ENCODE measurements around the gene MYPN.

Gene MYPN

GRCh38 chr10:68080853-68081431 is 28.3 kb upstream of the MYPN start:
- Histone ChIP-seq H3K27me3 (ENCODE audit: control insufficient read depth, insufficient read depth, low read length) (no peaks in the 10 kb centered on the region), H3K9me3 (ENCODE audit: control insufficient read depth, low read length) (no peaks in the 10 kb centered on the region), H3K9ac (ENCODE audit: low read length) (no peak overlapping the region)

GRCh38 chr10:68081916-68082315 is 27.4 kb upstream of the MYPN start:
- H3K36me3 ChIP-seq (ENCODE audit: control insufficient read depth, insufficient read depth, low read length): no peaks in the 10 kb centered on the region
- no peaks in the 10 kb centered on the region for H3K9me3 ChIP-seq (ENCODE audit: control insufficient read depth, low read length)
- H3K27me3 ChIP-seq (ENCODE audit: control insufficient read depth, insufficient read depth, low read length): no peaks in the 10 kb centered on the region
- H3K4me3 ChIP-seq (ENCODE audit: low read length): no peak overlapping the region
- no peaks in the 10 kb centered on the region for H3K4me1 ChIP-seq (ENCODE audit: control insufficient read depth, insufficient read depth, low read length)
- H3K9ac ChIP-seq (ENCODE audit: low read length): no peak overlapping the region

More at GRCh38 chr10:68080853-68081431, 28.3 kb upstream of the MYPN start:
- H3K36me3 ChIP-seq (ENCODE audit: control insufficient read depth, insufficient read depth, low read length): no peaks in the 10 kb centered on the region
- no peaks in the 10 kb centered on the region for H3K4me1 ChIP-seq (ENCODE audit: control insufficient read depth, insufficient read depth, low read length)
- H3K4me3 ChIP-seq (ENCODE audit: low read length): no peak overlapping the region

- no peak overlapping the region for H3K4me3 ChIP-seq (ENCODE audit: low read length)
- no peak overlapping the region for H3K9ac ChIP-seq (ENCODE audit: low read length)
- H3K27me3 ChIP-seq (ENCODE audit: control insufficient read depth, insufficient read depth, low read length): no peaks in the 10 kb centered on the region
- no peaks in the 10 kb centered on the region for H3K36me3 ChIP-seq (ENCODE audit: control insufficient read depth, insufficient read depth, low read length)
- no peaks in the 10 kb centered on the region for H3K9me3 ChIP-seq (ENCODE audit: control insufficient read depth, low read length)
- H3K4me1 ChIP-seq (ENCODE audit: control insufficient read depth, insufficient read depth, low read length): no peaks in the 10 kb centered on the region
Observed at GRCh38 chr10:68082872-68083271, 26.4 kb upstream of the MYPN start.

- H3K9me3 ChIP-seq (ENCODE audit: control insufficient read depth, low read length): no peaks in the 10 kb centered on the region
- H3K27me3 ChIP-seq (ENCODE audit: control insufficient read depth, insufficient read depth, low read length): no peaks in the 10 kb centered on the region
- H3K36me3 ChIP-seq (ENCODE audit: control insufficient read depth, insufficient read depth, low read length): no peaks in the 10 kb centered on the region
- H3K4me1 ChIP-seq (ENCODE audit: control insufficient read depth, insufficient read depth, low read length): no peaks in the 10 kb centered on the region
- H3K9ac ChIP-seq (ENCODE audit: low read length): no peak overlapping the region
- no peak overlapping the region for H3K4me3 ChIP-seq (ENCODE audit: low read length)
Observed at GRCh38 chr10:68083953-68084352, 25.3 kb upstream of the MYPN start.

GRCh38 chr10:68084469-68084868 is 24.8 kb upstream of the MYPN start:
- Histone ChIP-seq H3K36me3 (ENCODE audit: control insufficient read depth, insufficient read depth, low read length) (no peaks in the 10 kb centered on the region), H3K4me1 (ENCODE audit: control insufficient read depth, insufficient read depth, low read length) (no peaks in the 10 kb centered on the region), H3K9ac (ENCODE audit: low read length) (no peak overlapping the region), H3K4me3 (ENCODE audit: low read length) (no peak overlapping the region), H3K9me3 (ENCODE audit: control insufficient read depth, low read length) (no peaks in the 10 kb centered on the region), H3K27me3 (ENCODE audit: control insufficient read depth, insufficient read depth, low read length) (no peaks in the 10 kb centered on the region)

GRCh38 chr10:68086011-68086410 is 23.3 kb upstream of the MYPN start:
- Histone ChIP-seq H3K4me1 (ENCODE audit: control insufficient read depth, insufficient read depth, low read length) (no peaks in the 10 kb centered on the region), H3K27me3 (ENCODE audit: control insufficient read depth, insufficient read depth, low read length) (no peaks in the 10 kb centered on the region), H3K36me3 (ENCODE audit: control insufficient read depth, insufficient read depth, low read length) (no peaks in the 10 kb centered on the region), H3K9ac (ENCODE audit: low read length) (no peak overlapping the region), H3K9me3 (ENCODE audit: control insufficient read depth, low read length) (no peaks in the 10 kb centered on the region), H3K4me3 (ENCODE audit: low read length) (no peak overlapping the region)

GRCh38 chr10:68086910-68087684 is 22.2 kb upstream of the MYPN start:
- Histone ChIP-seq H3K4me3 (ENCODE audit: low read length) (no peak overlapping the region), H3K36me3 (ENCODE audit: control insufficient read depth, insufficient read depth, low read length) (no peaks in the 10 kb centered on the region), H3K27me3 (ENCODE audit: control insufficient read depth, insufficient read depth, low read length) (no peaks in the 10 kb centered on the region), H3K4me1 (ENCODE audit: control insufficient read depth, insufficient read depth, low read length) (no peaks in the 10 kb centered on the region), H3K9ac (ENCODE audit: low read length) (no peak overlapping the region), H3K9me3 (ENCODE audit: control insufficient read depth, low read length) (no peaks in the 10 kb centered on the region)

- no peaks in the 10 kb centered on the region for H3K4me1 ChIP-seq (ENCODE audit: control insufficient read depth, insufficient read depth, low read length)
- no peaks in the 10 kb centered on the region for H3K36me3 ChIP-seq (ENCODE audit: control insufficient read depth, insufficient read depth, low read length)
- H3K9ac ChIP-seq (ENCODE audit: low read length): no peak overlapping the region
- no peaks in the 10 kb centered on the region for H3K27me3 ChIP-seq (ENCODE audit: control insufficient read depth, insufficient read depth, low read length)
- H3K9me3 ChIP-seq (ENCODE audit: control insufficient read depth, low read length): no peaks in the 10 kb centered on the region
- no peak overlapping the region for H3K4me3 ChIP-seq (ENCODE audit: low read length)
Observed at GRCh38 chr10:68087685-68088401, 21.4 kb upstream of the MYPN start.

GRCh38 chr10:68088740-68089139 is 20.5 kb upstream of the MYPN start:
- H3K4me3 ChIP-seq (ENCODE audit: low read length): no peak overlapping the region
- no peak overlapping the region for H3K9ac ChIP-seq (ENCODE audit: low read length)
- H3K9me3 ChIP-seq (ENCODE audit: control insufficient read depth, low read length): no peaks in the 10 kb centered on the region
- H3K4me1 ChIP-seq (ENCODE audit: control insufficient read depth, insufficient read depth, low read length): no peaks in the 10 kb centered on the region
- no peaks in the 10 kb centered on the region for H3K36me3 ChIP-seq (ENCODE audit: control insufficient read depth, insufficient read depth, low read length)
- no peaks in the 10 kb centered on the region for H3K27me3 ChIP-seq (ENCODE audit: control insufficient read depth, insufficient read depth, low read length)

- Histone ChIP-seq H3K4me3 (ENCODE audit: low read length) (no peak overlapping the region), H3K27me3 (ENCODE audit: control insufficient read depth, insufficient read depth, low read length) (no peaks in the 10 kb centered on the region), H3K9me3 (ENCODE audit: control insufficient read depth, low read length) (no peaks in the 10 kb centered on the region), H3K36me3 (ENCODE audit: control insufficient read depth, insufficient read depth, low read length) (no peaks in the 10 kb centered on the region), H3K9ac (ENCODE audit: low read length) (no peak overlapping the region), H3K4me1 (ENCODE audit: control insufficient read depth, insufficient read depth, low read length) (no peaks in the 10 kb centered on the region)
Observed at GRCh38 chr10:68090586-68090985, 18.7 kb upstream of the MYPN start.

- no peaks in the 10 kb centered on the region for H3K4me1 ChIP-seq (ENCODE audit: control insufficient read depth, insufficient read depth, low read length)
- H3K36me3 ChIP-seq (ENCODE audit: control insufficient read depth, insufficient read depth, low read length): no peaks in the 10 kb centered on the region
- no peaks in the 10 kb centered on the region for H3K27me3 ChIP-seq (ENCODE audit: control insufficient read depth, insufficient read depth, low read length)
- H3K9ac ChIP-seq (ENCODE audit: low read length): no peak overlapping the region
- no peaks in the 10 kb centered on the region for H3K9me3 ChIP-seq (ENCODE audit: control insufficient read depth, low read length)
- no peak overlapping the region for H3K4me3 ChIP-seq (ENCODE audit: low read length)
Observed at GRCh38 chr10:68092512-68092911, 16.8 kb upstream of the MYPN start.

GRCh38 chr10:68095153-68095552 is 14.1 kb upstream of the MYPN start:
- Histone ChIP-seq H3K9me3 (ENCODE audit: control insufficient read depth, low read length) (no peaks in the 10 kb centered on the region), H3K27me3 (ENCODE audit: control insufficient read depth, insufficient read depth, low read length) (no peaks in the 10 kb centered on the region), H3K4me3 (ENCODE audit: low read length) (no peak overlapping the region), H3K9ac (ENCODE audit: low read length) (no peak overlapping the region), H3K36me3 (ENCODE audit: control insufficient read depth, insufficient read depth, low read length) (no peaks in the 10 kb centered on the region), H3K4me1 (ENCODE audit: control insufficient read depth, insufficient read depth, low read length) (no peaks in the 10 kb centered on the region)
